Measurements from ENCODE around the gene NRBP1. TPM values are rescaled to one million over a fixed set of nuclear protein-coding genes. Genes with fewer than 3 reads are reported as not detected.

Gene NRBP1
- total and polyA plus RNA-seq, 2 of the 4 experiments (the other 2 are of a cell fraction) = 120 to 155 TPM

- peak overlapping the region; percentile 81 for H3K4me3 ChIP-seq (ENCODE audit: insufficient read depth, low read depth, low read length)
- H4K5ac ChIP-seq (ENCODE audit: low read depth, low read length) = peak overlapping the region; percentile 90
- ATAC-seq (ENCODE audit: low read depth) = peak; percentile 53
- H3K27ac ChIP-seq (ENCODE audit: insufficient read depth, low read length) = peak overlapping the region; percentile 75
- DNase-seq = peak; percentile 76
- H3K18ac ChIP-seq (ENCODE audit: low read depth, low read length) = peak overlapping the region; percentile 68; the same call in 1 of the 2 replicates
- H2AFZ ChIP-seq (replicated peaks; ENCODE audit: low read length, poor library complexity) = peak overlapping the region; percentile 95
- peaks cover 6% of the 10 kb centered on the region for H3K4me1 ChIP-seq (ENCODE audit: control insufficient read depth, insufficient read depth, low read length)
- no peak overlapping the region for H2BK20ac ChIP-seq (ENCODE audit: low read depth, low read length)
- H3K56ac ChIP-seq (ENCODE audit: extremely low read depth, insufficient read depth, low read length) = peak overlapping the region; percentile 73; the same call in 1 of the 2 replicates
- peak overlapping the region; percentile 77 for H4K91ac ChIP-seq (ENCODE audit: insufficient read depth, low read depth, low read length)
- H3K14ac ChIP-seq (replicated peaks; ENCODE audit: low read depth, low read length) = peak overlapping the region; percentile 93
- peak overlapping the region; percentile 93 for H3K4ac ChIP-seq (ENCODE audit: low read depth, low read length)
- no TSS peak for BruUV-seq (replicated peaks)
- TF ChIP-seq, protein P1, sequence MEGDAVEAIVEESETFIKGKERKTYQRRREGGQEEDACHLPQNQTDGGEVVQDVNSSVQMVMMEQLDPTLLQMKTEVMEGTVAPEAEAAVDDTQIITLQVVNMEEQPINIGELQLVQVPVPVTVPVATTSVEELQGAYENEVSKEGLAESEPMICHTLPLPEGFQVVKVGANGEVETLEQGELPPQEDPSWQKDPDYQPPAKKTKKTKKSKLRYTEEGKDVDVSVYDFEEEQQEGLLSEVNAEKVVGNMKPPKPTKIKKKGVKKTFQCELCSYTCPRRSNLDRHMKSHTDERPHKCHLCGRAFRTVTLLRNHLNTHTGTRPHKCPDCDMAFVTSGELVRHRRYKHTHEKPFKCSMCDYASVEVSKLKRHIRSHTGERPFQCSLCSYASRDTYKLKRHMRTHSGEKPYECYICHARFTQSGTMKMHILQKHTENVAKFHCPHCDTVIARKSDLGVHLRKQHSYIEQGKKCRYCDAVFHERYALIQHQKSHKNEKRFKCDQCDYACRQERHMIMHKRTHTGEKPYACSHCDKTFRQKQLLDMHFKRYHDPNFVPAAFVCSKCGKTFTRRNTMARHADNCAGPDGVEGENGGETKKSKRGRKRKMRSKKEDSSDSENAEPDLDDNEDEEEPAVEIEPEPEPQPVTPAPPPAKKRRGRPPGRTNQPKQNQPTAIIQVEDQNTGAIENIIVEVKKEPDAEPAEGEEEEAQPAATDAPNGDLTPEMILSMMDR (conservative IDR thresholded peaks at IDR 0.05; ENCODE audit: low read depth, low read length) = no peak
- peak; percentile 73 for TF ChIP-seq POLR2A (IDR thresholded peaks at IDR 0.05; ENCODE audit: low read depth, low read length)
- TF ChIP-seq, protein P2, sequence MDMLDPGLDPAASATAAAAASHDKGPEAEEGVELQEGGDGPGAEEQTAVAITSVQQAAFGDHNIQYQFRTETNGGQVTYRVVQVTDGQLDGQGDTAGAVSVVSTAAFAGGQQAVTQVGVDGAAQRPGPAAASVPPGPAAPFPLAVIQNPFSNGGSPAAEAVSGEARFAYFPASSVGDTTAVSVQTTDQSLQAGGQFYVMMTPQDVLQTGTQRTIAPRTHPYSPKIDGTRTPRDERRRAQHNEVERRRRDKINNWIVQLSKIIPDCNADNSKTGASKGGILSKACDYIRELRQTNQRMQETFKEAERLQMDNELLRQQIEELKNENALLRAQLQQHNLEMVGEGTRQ (IDR thresholded peaks at IDR 0.05; ENCODE audit: low read depth, low read length) = peak; percentile 45
- 0 out of 3 replicates have a peak overlapping the region, but pooled peaks have one; percentile 48 for H2BK15ac ChIP-seq (ENCODE audit: low read depth, low read length)
- in situ Hi-C loops (cut with MboI; ENCODE audit: low sequenced_read_pairs) (no loop called here), intact Hi-C loops (cut with micrococcal nuclease) (no loop called here), dilution Hi-C loops (cut with HindIII; ENCODE audit: low sequenced_read_pairs, unreplicated experiment) (no loop called here)
- POLR2A ChIA-PET (ENCODE audit: unreplicated experiment) = interaction anchor here (1.9 kb wide), 1 partner anchor 23 kb away, joined by 5 read pairs; the partner anchor contains the start of gene GTF3C2
- CTCF ChIA-PET = no interaction called here
- H3K9me1 ChIP-seq (ENCODE audit: insufficient read depth, low read length) = 0 out of 2 replicates have a peak, but pooled peaks cover 3% of the 10 kb centered on the region
- H3K36me3 ChIP-seq (ENCODE audit: control insufficient read depth, insufficient read depth, low read length) = peaks cover 65% of the 10 kb centered on the region
- H3K4me2 ChIP-seq (ENCODE audit: low read depth, low read length) = peak overlapping the region; percentile 94
- peak overlapping the region; percentile 89 for H2AK5ac ChIP-seq (ENCODE audit: low read depth, low read length)
- WGBS, 2 experiments (ENCODE audit: extremely low coverage in 2 of 2, insufficient read length in 1 of 2) = 1% methylated on average over 19 of the region's 35 CpGs; no CpG with 5 or more reads in 1 of the 2 experiments
- peak overlapping the region; percentile 83 for H2BK5ac ChIP-seq (ENCODE audit: low read depth, low read length, poor library complexity, severe bottlenecking)
- H2BK120ac ChIP-seq (ENCODE audit: low read depth, low read length) = peak overlapping the region; percentile 45; the same call in 1 of the 2 replicates
- H3K23ac ChIP-seq (ENCODE audit: low read depth, low read length) = peak overlapping the region; percentile 94
- H3K9me3 ChIP-seq (ENCODE audit: control insufficient read depth, insufficient read depth, low read length) = no peaks in the 10 kb centered on the region
- no peaks in the 10 kb centered on the region for H3K27me3 ChIP-seq (ENCODE audit: control insufficient read depth, insufficient read depth, low read length)
- H3K79me1 ChIP-seq (ENCODE audit: low read depth in 1 of 2, low read length in 2 of 2) = peaks cover 12 to 47% of the 10 kb centered on the region in 2 experiments; a peak in 3 of 4 replicates
- peaks cover 17% of the 10 kb centered on the region; the same call in 1 of the 2 replicates for H4K20me1 ChIP-seq (ENCODE audit: insufficient read depth, low read length)
- H3K9ac ChIP-seq (ENCODE audit: low read depth, low read length) = peak overlapping the region; percentile 87
- H4K8ac ChIP-seq (ENCODE audit: low read depth in 2 of 2, low read length in 2 of 2) = peak overlapping the region; percentile 38 to 95
- H2AK9ac ChIP-seq (replicated peaks; ENCODE audit: low read depth, low read length, poor library complexity) = peak overlapping the region; percentile 99
Measured at GRCh38 chr2:27379836-27380625, 48.4 kb upstream of the NRBP1 start.

Measured in IMR-90 (cell line).